OCI-LY1 (cell line): ENCODE data around the gene PTPRN2.

Experiments used
- CTCF ChIP-seq: fragments of 200-600 bp; sonication (generic), shearing (Covaris generic); IDR thresholded peaks from 2 replicates; pipeline ENCODE4 v1.5.1; 2017; ENCODE audit warnings: mild to moderate bottlenecking, antibody characterized with exemption, low read length, moderate library complexity, mixed read lengths
- EZH2 ChIP-seq: fragments of 200-600 bp; sonication (generic), shearing (Covaris generic); IDR thresholded peaks from 2 replicates; pipeline ENCODE4 v1.8.0; 2017; ENCODE audit warnings: borderline replicate concordance, mixed run types, mild to moderate bottlenecking, antibody characterized with exemption, low read length, moderate library complexity, mixed read lengths

GRCh38 chr7:157930926-157931466, 656.6 kb downstream of the PTPRN2 start:
- TF ChIP-seq CTCF, result no peak
- TF ChIP-seq EZH2, result no peak
